GM19463 (cell line): ENCODE results near the gene TRMO.

Source experiments
- ATAC-seq: cut with Tn5 transposase; IDR thresholded peaks from one replicate; pipeline ENCODE4 v1.9.1; 2021; ENCODE audit warnings: mild to moderate bottlenecking, moderate library complexity; ENCODE audit not compliant: unreplicated experiment

TRMO gene

GRCh38 chr9:97906236-97906831 lies 16.0 kb downstream of the TRMO start:
- ATAC-seq: no peak

- no peak for ATAC-seq
Measured at GRCh38 chr9:97905228-97905627, 17.1 kb downstream of the TRMO start.

- ATAC-seq: no peak
Measured at GRCh38 chr9:97904725-97905124, 17.6 kb downstream of the TRMO start.

GRCh38 chr9:97903177-97903576 lies 19.1 kb downstream of the TRMO start:
- no peak for ATAC-seq

GRCh38 chr9:97900738-97901565 lies 21.3 kb downstream of the TRMO start:
- no peak for ATAC-seq

GRCh38 chr9:97900103-97900737 lies 22.1 kb downstream of the TRMO start:
- ATAC-seq: no peak

- ATAC-seq: no peak
Measured at GRCh38 chr9:97895695-97896332, 26.5 kb downstream of the TRMO start.

- no peak for ATAC-seq
Measured at GRCh38 chr9:97895211-97895610, 27.1 kb downstream of the TRMO start.

- ATAC-seq: no peak
Measured at GRCh38 chr9:97892421-97892820, 29.9 kb downstream of the TRMO start.

- ATAC-seq: no peak
Measured at GRCh38 chr9:97891736-97892135, 30.6 kb downstream of the TRMO start.

- ATAC-seq: no peak
Measured at GRCh38 chr9:97889941-97890887, 32.1 kb downstream of the TRMO start.

GRCh38 chr9:97880336-97880735 lies 42.0 kb downstream of the TRMO start:
- ATAC-seq: no peak

- no peak for ATAC-seq
Measured at GRCh38 chr9:97876061-97876460, 46.2 kb downstream of the TRMO start.

GRCh38 chr9:97875111-97875510 lies 47.2 kb downstream of the TRMO start:
- no peak for ATAC-seq

GRCh38 chr9:97874624-97875023 lies 47.7 kb downstream of the TRMO start:
- no peak for ATAC-seq

GRCh38 chr9:97873882-97874281 lies 48.4 kb downstream of the TRMO start:
- ATAC-seq: no peak

GRCh38 chr9:97873425-97873824 lies 48.9 kb downstream of the TRMO start:
- no peak for ATAC-seq

- no peak for ATAC-seq
Measured at GRCh38 chr9:97868859-97869258, 53.4 kb downstream of the TRMO start.

- no peak for ATAC-seq
Measured at GRCh38 chr9:97866848-97867247, 55.5 kb downstream of the TRMO start.

- ATAC-seq: no peak
Measured at GRCh38 chr9:97866300-97866699, 56.0 kb downstream of the TRMO start.
